IMR-90 (cell line): ENCODE data around the gene MSMP. TPM values are rescaled to one million over a fixed set of nuclear protein-coding genes. Genes with fewer than 3 reads are reported as not detected.
A peak's percentile ranks its signal among the peaks of the same experiment; 100 is the strongest.

Source experiments
- ATAC-seq: fragments of 200-7000 bp; cut with Tn5 transposase; 2 replicates; pipeline ENCODE4 v1.9.1; 2020; ENCODE audit warnings: low read depth, mild to moderate bottlenecking, moderate library complexity
- BruUV-seq: library from RNA; stranded (reverse); fragments of 400-500 nt; replicated peaks from 2 replicates; lab custom pipeline; 2021; lab: Mats Ljungman, UMichigan
- CTCF ChIA-PET: fragments of 300-600 bp; formaldehyde crosslinking; extraction: SDS; loops from one replicate; lab custom pipeline; 2021; ENCODE audit warnings: antibody characterized with exemption; lab: Yijun Ruan, JAX
- POLR2A ChIA-PET: fragments of 300-600 bp; sonication (Branson Sonifier 250); formaldehyde crosslinking; loops from one replicate; lab custom pipeline; 2022; ENCODE audit warnings: antibody characterized with exemption; ENCODE audit not compliant: unreplicated experiment; lab: Charles Lee
- DNase-seq: peaks from one replicate; pipeline ENCODE4 v3.0.0; 2013
- H2AFZ ChIP-seq: replicated peaks from 2 replicates; pipeline ENCODE3; 2013; ENCODE audit warnings: low read length, mild to moderate bottlenecking; ENCODE audit not compliant: poor library complexity
- H2AK5ac ChIP-seq: 2 replicates; pipeline ENCODE4 v1.6.1; 2013; ENCODE audit warnings: low read depth, low read length, inconsistent platforms
- H2AK9ac ChIP-seq: replicated peaks from 2 replicates; pipeline ENCODE3; 2013; ENCODE audit warnings: mild to moderate bottlenecking, low read depth, low read length, moderate library complexity; ENCODE audit not compliant: poor library complexity
- H2BK120ac ChIP-seq: 2 replicates; pipeline ENCODE4 v1.6.1; 2013; ENCODE audit warnings: low read depth, low read length, inconsistent platforms
- H2BK15ac ChIP-seq: 3 replicates; pipeline ENCODE4 v1.6.1; 2013; ENCODE audit warnings: low read depth, low read length, inconsistent platforms
- H2BK20ac ChIP-seq: 2 replicates; pipeline ENCODE4 v1.6.1; 2013; ENCODE audit warnings: low read depth, mild to moderate bottlenecking, inconsistent platforms, low read length, moderate library complexity
- H2BK5ac ChIP-seq: 2 replicates; pipeline ENCODE4 v1.6.1; 2013; ENCODE audit warnings: mild to moderate bottlenecking, low read depth, low read length, inconsistent platforms; ENCODE audit not compliant: poor library complexity, severe bottlenecking
- H3K14ac ChIP-seq: replicated peaks from 2 replicates; pipeline ENCODE4 v1.6.1; 2013; ENCODE audit warnings: low read depth, low read length, inconsistent platforms
- H3K18ac ChIP-seq: 2 replicates; pipeline ENCODE4 v1.6.1; 2013; ENCODE audit warnings: low read depth, low read length, control low read depth
- H3K23ac ChIP-seq: 2 replicates; pipeline ENCODE4 v1.6.1; 2013; ENCODE audit warnings: low read depth, low read length, inconsistent platforms
- H3K27ac ChIP-seq: 2 replicates; pipeline ENCODE4 v1.5.1; 2013; ENCODE audit warnings: mild to moderate bottlenecking, control low read depth, low read length; ENCODE audit not compliant: insufficient read depth
- H3K27me3 ChIP-seq: 2 replicates; pipeline ENCODE4 v1.6.1; 2013; ENCODE audit warnings: low read length; ENCODE audit not compliant: control insufficient read depth, insufficient read depth
- H3K36me3 ChIP-seq: 2 replicates; pipeline ENCODE4 v1.6.1; 2013; ENCODE audit warnings: low read length, mixed read lengths; ENCODE audit not compliant: control insufficient read depth, insufficient read depth
- H3K4ac ChIP-seq: 2 replicates; pipeline ENCODE4 v1.6.1; 2013; ENCODE audit warnings: low read depth, low read length, inconsistent platforms
- H3K4me1 ChIP-seq: 2 replicates; pipeline ENCODE4 v1.6.1; 2013; ENCODE audit warnings: low read length, mixed read lengths; ENCODE audit not compliant: control insufficient read depth, insufficient read depth
- H3K4me2 ChIP-seq: 2 replicates; pipeline ENCODE4 v1.6.1; 2013; ENCODE audit warnings: low read depth, mild to moderate bottlenecking, control low read depth, low read length, moderate library complexity
- H3K4me3 ChIP-seq: 2 replicates; pipeline ENCODE4 v1.5.1; 2013; ENCODE audit warnings: low read depth, mild to moderate bottlenecking, control low read depth, low read length, moderate library complexity; ENCODE audit not compliant: insufficient read depth
- H3K56ac ChIP-seq: 2 replicates; pipeline ENCODE4 v1.6.1; 2013; ENCODE audit warnings: low read length, inconsistent platforms; ENCODE audit not compliant: insufficient read depth; ENCODE audit errors: extremely low read depth
- H3K79me1 ChIP-seq, 2 experiments: 2 replicates each; pipeline ENCODE4 v1.6.1; 2013; ENCODE audit warnings: low read length in 2 of 2, inconsistent platforms in 1 of 2, low read depth in 1 of 2
- H3K9ac ChIP-seq: 2 replicates; pipeline ENCODE4 v1.6.1; 2013; ENCODE audit warnings: low read depth, low read length, control low read depth
- H3K9me1 ChIP-seq: 2 replicates; pipeline ENCODE4 v1.6.1; 2013; ENCODE audit warnings: low read length, inconsistent platforms; ENCODE audit not compliant: insufficient read depth
- H3K9me3 ChIP-seq: 2 replicates; pipeline ENCODE4 v1.6.1; 2013; ENCODE audit warnings: low read length; ENCODE audit not compliant: control insufficient read depth, insufficient read depth
- H4K20me1 ChIP-seq: 2 replicates; pipeline ENCODE4 v1.6.1; 2013; ENCODE audit warnings: low read length, inconsistent platforms; ENCODE audit not compliant: insufficient read depth
- H4K5ac ChIP-seq: 2 replicates; pipeline ENCODE4 v1.6.1; 2013; ENCODE audit warnings: mild to moderate bottlenecking, low read depth, low read length, control low read depth
- H4K8ac ChIP-seq, 2 experiments: 2 replicates each; pipeline ENCODE4 v1.6.1; 2013; ENCODE audit warnings: low read depth in 2 of 2, low read length in 2 of 2, control low read depth in 1 of 2, inconsistent platforms in 1 of 2
- H4K91ac ChIP-seq: 2 replicates; pipeline ENCODE4 v1.6.1; 2013; ENCODE audit warnings: low read depth, low read length, inconsistent platforms; ENCODE audit not compliant: insufficient read depth
- CEBPB ChIP-seq: IDR thresholded peaks from 2 replicates; pipeline ENCODE4 v1.6.1; 2012; ENCODE audit warnings: low read depth, low read length, improper control_type of control experiment
- CHD1 ChIP-seq: IDR thresholded peaks from 2 replicates; pipeline ENCODE4 v1.6.1; 2012; ENCODE audit warnings: low read depth, low read length, improper control_type of control experiment
- FOS ChIP-seq: fragments of 150-350 bp; IDR thresholded peaks from 2 replicates; pipeline ENCODE4 v1.6.1; 2016; ENCODE audit warnings: low read depth, low read length
- MAZ ChIP-seq: IDR thresholded peaks from 2 replicates; pipeline ENCODE4 v1.6.1; 2012; ENCODE audit warnings: low read depth, mild to moderate bottlenecking, low read length, improper control_type of control experiment, moderate library complexity, borderline replicate concordance
- MXI1 ChIP-seq: IDR thresholded peaks from 2 replicates; pipeline ENCODE4 v1.6.1; 2012; ENCODE audit warnings: low read depth, mild to moderate bottlenecking, low read length, moderate library complexity, borderline replicate concordance
- NFE2L2 ChIP-seq: fragments of 150-350 bp; IDR thresholded peaks from 2 replicates; pipeline ENCODE4 v1.6.1; 2016; ENCODE audit warnings: low read depth, mild to moderate bottlenecking, low read length
- RCOR1 ChIP-seq: IDR thresholded peaks from 2 replicates; pipeline ENCODE4 v1.6.1; 2012; ENCODE audit warnings: mild to moderate bottlenecking, low read length, improper control_type of control experiment; ENCODE audit not compliant: insufficient replicate concordance
- RFX5 ChIP-seq: IDR thresholded peaks from 2 replicates; pipeline ENCODE4 v1.8.0; 2012; ENCODE audit warnings: low read depth, mild to moderate bottlenecking, low read length, moderate library complexity
- WGBS, 2 experiments: methylation state at CpG; one replicate each; pipeline versions ENCODE4 v1.1.5 to v1.1.7; 2013; ENCODE audit warnings: missing lambda C conversion rate in 2 of 2; ENCODE audit not compliant: insufficient read length in 1 of 2; ENCODE audit errors: extremely low coverage in 2 of 2; 5-methylcytosine and 5-hydroxymethylcytosine counted together
- dilution Hi-C: fragments of 300-500 bp; cut with HindIII; formaldehyde crosslinking; loops from one replicate; pipeline ENCODE4 v1.14.3; 2018; ENCODE audit warnings: low sequenced_read_pairs; ENCODE audit not compliant: unreplicated experiment
- in situ Hi-C: fragments of 300-500 bp; cut with MboI; formaldehyde crosslinking; loops from 3 replicates; pipeline ENCODE4 v1.14.3; 2019; ENCODE audit warnings: low sequenced_read_pairs, inconsistent platforms, mixed read lengths
- intact Hi-C: fragments of 100-400 bp; cut with micrococcal nuclease; formaldehyde crosslinking; loops from 2 replicates; pipeline ENCODE4 v1.10.0; 2022
- polyA plus RNA-seq, 3 experiments: library from polyadenylated mRNA; depleted of rRNA; stranded (reverse); fragments of >200 nt; gene quantifications; 2 replicates each; pipeline ENCODE4 v1.2.3, GENCODE V29; 2012; ENCODE audit warnings: low replicate concordance in 1 of 3
- total RNA-seq: library from RNA; depleted of rRNA; stranded (reverse); fragments of >200 nt; gene quantifications from 2 replicates; pipeline ENCODE4 v1.2.3, GENCODE V29; 2012
- TF ChIP-seq, protein P1 (sequence below): conservative IDR thresholded peaks from 2 replicates; pipeline ENCODE4 v1.5.1; 2012; ENCODE audit warnings: mild to moderate bottlenecking, low read depth, low read length, improper control_type of control experiment
- TF ChIP-seq, protein P2 (sequence below): fragments of 150-350 bp; IDR thresholded peaks from 2 replicates; pipeline ENCODE4 v1.6.1; 2017; ENCODE audit warnings: mild to moderate bottlenecking, antibody characterized with exemption, low read length, low read depth
- TF ChIP-seq, protein P3 (sequence below): fragments of 150-350 bp; IDR thresholded peaks from 2 replicates; pipeline ENCODE4 v1.6.1; 2016; ENCODE audit warnings: low read depth, mild to moderate bottlenecking, low read length, moderate library complexity, borderline replicate concordance

Gene MSMP
- total and polyA plus RNA-seq, 2 of the 4 experiments (the other 2 are of a cell fraction) = not detected

- dilution Hi-C loops = no loop called here
Observed at GRCh38 chr9:35729101-35729500, 25.0 kb downstream of the MSMP start.

More at GRCh38 chr9:35729101-35729500, 25.0 kb downstream of the MSMP start:
- WGBS, 2 experiments = no CpG with 5 or more reads among the region's 3 CpGs
- TF ChIP-seq MAZ (no peak), CHD1 (no peak), FOS (no peak), CEBPB (no peak), RFX5 (no peak), RCOR1 (no peak), MXI1 (no peak), NFE2L2 (no peak)
- TF ChIP-seq, protein P1, sequence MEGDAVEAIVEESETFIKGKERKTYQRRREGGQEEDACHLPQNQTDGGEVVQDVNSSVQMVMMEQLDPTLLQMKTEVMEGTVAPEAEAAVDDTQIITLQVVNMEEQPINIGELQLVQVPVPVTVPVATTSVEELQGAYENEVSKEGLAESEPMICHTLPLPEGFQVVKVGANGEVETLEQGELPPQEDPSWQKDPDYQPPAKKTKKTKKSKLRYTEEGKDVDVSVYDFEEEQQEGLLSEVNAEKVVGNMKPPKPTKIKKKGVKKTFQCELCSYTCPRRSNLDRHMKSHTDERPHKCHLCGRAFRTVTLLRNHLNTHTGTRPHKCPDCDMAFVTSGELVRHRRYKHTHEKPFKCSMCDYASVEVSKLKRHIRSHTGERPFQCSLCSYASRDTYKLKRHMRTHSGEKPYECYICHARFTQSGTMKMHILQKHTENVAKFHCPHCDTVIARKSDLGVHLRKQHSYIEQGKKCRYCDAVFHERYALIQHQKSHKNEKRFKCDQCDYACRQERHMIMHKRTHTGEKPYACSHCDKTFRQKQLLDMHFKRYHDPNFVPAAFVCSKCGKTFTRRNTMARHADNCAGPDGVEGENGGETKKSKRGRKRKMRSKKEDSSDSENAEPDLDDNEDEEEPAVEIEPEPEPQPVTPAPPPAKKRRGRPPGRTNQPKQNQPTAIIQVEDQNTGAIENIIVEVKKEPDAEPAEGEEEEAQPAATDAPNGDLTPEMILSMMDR = no peak
- TF ChIP-seq, protein P2, sequence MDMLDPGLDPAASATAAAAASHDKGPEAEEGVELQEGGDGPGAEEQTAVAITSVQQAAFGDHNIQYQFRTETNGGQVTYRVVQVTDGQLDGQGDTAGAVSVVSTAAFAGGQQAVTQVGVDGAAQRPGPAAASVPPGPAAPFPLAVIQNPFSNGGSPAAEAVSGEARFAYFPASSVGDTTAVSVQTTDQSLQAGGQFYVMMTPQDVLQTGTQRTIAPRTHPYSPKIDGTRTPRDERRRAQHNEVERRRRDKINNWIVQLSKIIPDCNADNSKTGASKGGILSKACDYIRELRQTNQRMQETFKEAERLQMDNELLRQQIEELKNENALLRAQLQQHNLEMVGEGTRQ = no peak
- TF ChIP-seq, protein P3, sequence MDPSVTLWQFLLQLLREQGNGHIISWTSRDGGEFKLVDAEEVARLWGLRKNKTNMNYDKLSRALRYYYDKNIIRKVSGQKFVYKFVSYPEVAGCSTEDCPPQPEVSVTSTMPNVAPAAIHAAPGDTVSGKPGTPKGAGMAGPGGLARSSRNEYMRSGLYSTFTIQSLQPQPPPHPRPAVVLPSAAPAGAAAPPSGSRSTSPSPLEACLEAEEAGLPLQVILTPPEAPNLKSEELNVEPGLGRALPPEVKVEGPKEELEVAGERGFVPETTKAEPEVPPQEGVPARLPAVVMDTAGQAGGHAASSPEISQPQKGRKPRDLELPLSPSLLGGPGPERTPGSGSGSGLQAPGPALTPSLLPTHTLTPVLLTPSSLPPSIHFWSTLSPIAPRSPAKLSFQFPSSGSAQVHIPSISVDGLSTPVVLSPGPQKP = no peak
- Histone ChIP-seq H2BK20ac (peak overlapping the region; percentile 49), H3K9me1 (peaks cover 5% of the 10 kb centered on the region; the same call in 1 of the 2 replicates), H3K27me3 (no peaks in the 10 kb centered on the region), H2BK15ac (peak overlapping the region; percentile 75; the same call in 2 of the 3 replicates), H2BK120ac (peak overlapping the region; percentile 98), H3K36me3 (peaks cover 18% of the 10 kb centered on the region), H3K9me3 (no peaks in the 10 kb centered on the region), H3K4me3 (peak overlapping the region; percentile 99), H3K14ac (peak overlapping the region; percentile 100), H3K23ac (peak overlapping the region; percentile 84), H3K4me1 (peaks cover 25% of the 10 kb centered on the region), H2AK9ac (peak overlapping the region; percentile 94), H2BK5ac (peak overlapping the region; percentile 96), H2AK5ac (peak overlapping the region; percentile 100), H4K8ac (peak overlapping the region; percentile 92 to 99), H4K5ac (peak overlapping the region; percentile 58), H2AFZ (peak overlapping the region; percentile 36), H3K79me1 (peaks cover 23 to 73% of the 10 kb centered on the region in 2 experiments), H3K4me2 (peak overlapping the region; percentile 96), H3K27ac (peak overlapping the region; percentile 90), H4K91ac (peak overlapping the region; percentile 99), H3K56ac (peak overlapping the region; percentile 99), H3K9ac (peak overlapping the region; percentile 99), H3K4ac (peak overlapping the region; percentile 99), H4K20me1 (peaks cover 36% of the 10 kb centered on the region), H3K18ac (peak overlapping the region; percentile 87)
- peak; percentile 18 for DNase-seq
- BruUV-seq = no TSS peak
- in situ Hi-C loops = no loop called here
- intact Hi-C loops = loop anchor here (2.0 kb wide), 1 partner anchor 38 kb away; no protein-coding TSS in a partner anchor
- ChIA-PET CTCF (interaction anchor here (0.6 to 1.0 kb wide), 3 partner anchors 45 to 135 kb away, joined by 3 read pairs; no protein-coding TSS in a partner anchor), POLR2A (interaction anchor here (0.6 to 2.8 kb wide), 5 partner anchors 13 to 44 kb away, joined by 3 to 23 read pairs (median 4); partner anchors contain the start of gene TPM2)
- no peak for ATAC-seq
